Thyroid gland (tissue), 4 donors: ENCODE measurements around the gene MAP1A. TPM values are rescaled to one million over a fixed set of nuclear protein-coding genes. Genes with fewer than 3 reads are reported as not detected.

Experiments
- DNase-seq, 2 donors: peaks; one replicate each; pipeline ENCODE4 v3.0.0-alpha.2; 2019
- H3K27ac ChIP-seq, 3 donors: fragments of 200-600 bp; sonication (generic); 1 replicate in 2 of 3; 2 replicates in 1 of 3; pipeline ENCODE4 v1.5.1; 2016 to 2019; ENCODE audit warnings: mild to moderate bottlenecking in 1 of 3, moderate library complexity in 1 of 3
- H3K27me3 ChIP-seq: fragments of 200-600 bp; sonication (generic); one replicate; pipeline ENCODE4 v1.5.1; 2019
- H3K36me3 ChIP-seq, 2 donors: fragments of 200-600 bp; sonication (generic); one replicate each; pipeline ENCODE4 v1.5.1; 2016 to 2019
- H3K4me1 ChIP-seq, 2 donors: fragments of 200-600 bp; sonication (generic); one replicate each; pipeline ENCODE4 v1.5.1; 2017 to 2019
- H3K4me3 ChIP-seq, 3 donors: fragments of 200-600 bp; sonication (generic); replicated peaks in 1 of 3; 1 replicate in 2 of 3; 2 replicates in 1 of 3; pipeline ENCODE4 v1.5.1; 2016; ENCODE audit warnings: mild to moderate bottlenecking in 1 of 3
- H3K9me3 ChIP-seq: fragments of 200-600 bp; sonication (generic); one replicate; pipeline ENCODE4 v1.5.1; 2017
- POLR2A ChIP-seq, 2 donors: fragments of 450-650 bp; IDR thresholded peaks; one replicate each; pipeline ENCODE4 v1.6.1; 2017; ENCODE audit warnings: antibody characterized with exemption in 2 of 2, mild to moderate bottlenecking in 2 of 2, moderate library complexity in 1 of 2
- WGBS, 2 donors: methylation state at CpG; one replicate each; pipeline ENCODE4 v1.1.5; 2017; 5-methylcytosine and 5-hydroxymethylcytosine counted together
- intact Hi-C: fragments of 100-400 bp; cut with DNase I; formaldehyde crosslinking; loops from one replicate; pipeline ENCODE4 v1.15.1; 2023
- total RNA-seq, 4 donors: library from RNA; depleted of rRNA; stranded (reverse); fragments of >200 nt; gene quantifications; one replicate each; pipeline ENCODE4 v1.2.3, GENCODE V29; 2016
- TF ChIP-seq, protein P1 (sequence below), 6 experiments: fragments of 200-600 bp in 3 of 6; fragments of 450-650 bp in 3 of 6; sonication (generic) in 3 of 6; IDR thresholded peaks; one replicate each; pipeline ENCODE4 v1.5.1; 2016 to 2019; ENCODE audit warnings: antibody characterized with exemption in 6 of 6, mild to moderate bottlenecking in 2 of 6, inconsistent platforms in 1 of 6, moderate library complexity in 1 of 6

The MAP1A gene
- total RNA-seq, 4 donors from 2014 or later, result 12.4 to 27.1 (median 17.2) TPM

DNA sequence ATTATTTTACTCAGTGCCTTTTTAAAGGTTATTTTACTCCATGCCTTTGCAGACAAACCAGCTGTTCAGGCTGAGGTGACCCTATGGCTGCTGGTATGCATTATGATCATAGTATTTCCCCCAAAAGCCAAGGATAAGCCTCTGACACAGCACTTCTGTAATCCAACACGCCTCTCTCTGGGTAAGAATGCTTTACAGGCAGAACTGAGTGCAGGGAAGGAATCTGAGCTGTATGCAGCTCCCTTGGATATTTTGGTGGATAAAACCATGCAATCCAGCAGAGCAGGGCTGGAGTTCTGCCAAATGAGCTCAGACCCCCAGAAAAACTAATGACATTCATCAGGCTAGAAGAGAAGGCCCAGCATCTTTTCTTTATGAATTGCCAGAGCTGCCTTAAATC is 11.7 kb upstream of the MAP1A start:
- no peak for DNase-seq
- Histone ChIP-seq H3K4me1 (peaks cover 4 to 7% of the 10 kb centered on the region in 2 donors), H3K9me3 (no peaks in the 10 kb centered on the region), H3K36me3 (no peaks in the 10 kb centered on the region), H3K27me3 (no peaks in the 10 kb centered on the region), H3K27ac (no peak overlapping the region), H3K4me3 (no peak overlapping the region)
- 89 to 92% methylated on average over 1 of the region's 1 CpG for WGBS, 2 donors
- intact Hi-C loops, result no loop called here
- TF ChIP-seq, protein P1, sequence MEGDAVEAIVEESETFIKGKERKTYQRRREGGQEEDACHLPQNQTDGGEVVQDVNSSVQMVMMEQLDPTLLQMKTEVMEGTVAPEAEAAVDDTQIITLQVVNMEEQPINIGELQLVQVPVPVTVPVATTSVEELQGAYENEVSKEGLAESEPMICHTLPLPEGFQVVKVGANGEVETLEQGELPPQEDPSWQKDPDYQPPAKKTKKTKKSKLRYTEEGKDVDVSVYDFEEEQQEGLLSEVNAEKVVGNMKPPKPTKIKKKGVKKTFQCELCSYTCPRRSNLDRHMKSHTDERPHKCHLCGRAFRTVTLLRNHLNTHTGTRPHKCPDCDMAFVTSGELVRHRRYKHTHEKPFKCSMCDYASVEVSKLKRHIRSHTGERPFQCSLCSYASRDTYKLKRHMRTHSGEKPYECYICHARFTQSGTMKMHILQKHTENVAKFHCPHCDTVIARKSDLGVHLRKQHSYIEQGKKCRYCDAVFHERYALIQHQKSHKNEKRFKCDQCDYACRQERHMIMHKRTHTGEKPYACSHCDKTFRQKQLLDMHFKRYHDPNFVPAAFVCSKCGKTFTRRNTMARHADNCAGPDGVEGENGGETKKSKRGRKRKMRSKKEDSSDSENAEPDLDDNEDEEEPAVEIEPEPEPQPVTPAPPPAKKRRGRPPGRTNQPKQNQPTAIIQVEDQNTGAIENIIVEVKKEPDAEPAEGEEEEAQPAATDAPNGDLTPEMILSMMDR (IDR thresholded peaks at IDR 0.05), result no peak
- TF ChIP-seq POLR2A (IDR thresholded peaks at IDR 0.05), result no peak

DNA sequence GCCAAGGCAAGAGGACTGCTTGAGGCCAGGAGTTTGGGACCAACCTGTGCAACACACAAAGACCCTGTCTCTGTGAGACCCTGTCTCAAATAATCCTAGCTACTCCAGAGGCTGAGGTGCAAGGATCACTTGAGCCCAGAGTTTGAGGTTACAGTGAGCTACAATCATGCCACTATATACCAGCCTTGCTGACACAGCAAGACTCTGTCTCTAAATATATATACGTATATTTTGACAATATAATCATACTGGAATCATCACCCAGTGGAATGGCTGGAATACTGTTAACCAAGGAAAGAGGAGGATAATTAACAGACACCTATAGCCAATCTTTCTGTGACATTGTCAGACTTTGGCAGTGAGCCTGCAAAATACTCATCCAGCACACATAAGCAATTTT is 9.0 kb upstream of the MAP1A start:
- no peak for DNase-seq
- Histone ChIP-seq H3K27ac (no peak overlapping the region), H3K27me3 (no peaks in the 10 kb centered on the region), H3K9me3 (no peaks in the 10 kb centered on the region), H3K4me3 (no peak overlapping the region), H3K36me3 (no peaks in the 10 kb centered on the region), H3K4me1 (peaks cover 7 to 11% of the 10 kb centered on the region in 2 donors)
- 90 to 97% methylated on average over 1 of the region's 1 CpG for WGBS, 2 donors
- TF ChIP-seq, protein P1 (IDR thresholded peaks at IDR 0.05), result no peak
- no peak for TF ChIP-seq POLR2A (IDR thresholded peaks at IDR 0.05)
- intact Hi-C loops, result no loop called here

DNA sequence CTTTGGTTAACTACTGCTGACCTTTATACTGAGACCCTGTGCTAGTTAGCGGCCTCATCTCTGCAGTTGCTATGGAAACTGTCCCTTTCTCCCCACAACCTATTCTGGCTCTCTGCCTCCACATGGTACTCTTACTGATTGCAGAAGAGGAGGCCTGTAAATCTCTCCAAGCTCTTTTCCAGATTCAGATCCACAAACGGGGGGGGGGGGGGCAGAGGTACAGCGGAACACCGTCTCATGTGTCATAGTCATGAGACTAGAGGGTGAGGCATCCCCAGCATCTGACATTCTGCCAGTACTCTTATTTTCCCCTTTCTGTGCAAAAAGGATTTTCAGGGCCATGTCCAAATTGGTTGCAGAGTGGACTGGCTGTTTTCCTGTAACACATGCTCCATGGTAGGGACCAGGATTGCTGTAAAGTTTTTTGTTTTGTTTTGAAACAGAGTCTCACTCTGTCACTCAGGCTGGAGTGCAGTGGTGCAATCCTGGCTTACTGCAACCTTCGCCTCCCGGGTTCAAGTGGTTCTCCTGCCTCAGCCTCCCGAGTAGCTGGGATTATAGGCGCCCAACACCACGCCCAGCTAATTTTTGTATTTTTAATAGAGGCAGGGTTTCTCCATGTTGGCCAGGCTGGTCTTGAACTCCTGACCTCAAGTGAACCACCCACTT is 8.3 kb upstream of the MAP1A start:
- TF ChIP-seq, protein P1 (IDR thresholded peaks at IDR 0.05), result no peak
- no peaks in the 10 kb centered on the region for H3K9me3 ChIP-seq
- peaks cover 7 to 11% of the 10 kb centered on the region in 2 donors for H3K4me1 ChIP-seq
- intact Hi-C loops, result no loop called here
- H3K27ac ChIP-seq, result peak overlapping the region in 1 of 3 donors; percentile 62
- WGBS, 2 donors, result 60 to 62% methylated on average over 9 of the region's 9 CpGs
- no peak overlapping the region for H3K4me3 ChIP-seq
- no peak for DNase-seq
- no peaks in the 10 kb centered on the region for H3K36me3 ChIP-seq
- H3K27me3 ChIP-seq, result no peaks in the 10 kb centered on the region

DNA sequence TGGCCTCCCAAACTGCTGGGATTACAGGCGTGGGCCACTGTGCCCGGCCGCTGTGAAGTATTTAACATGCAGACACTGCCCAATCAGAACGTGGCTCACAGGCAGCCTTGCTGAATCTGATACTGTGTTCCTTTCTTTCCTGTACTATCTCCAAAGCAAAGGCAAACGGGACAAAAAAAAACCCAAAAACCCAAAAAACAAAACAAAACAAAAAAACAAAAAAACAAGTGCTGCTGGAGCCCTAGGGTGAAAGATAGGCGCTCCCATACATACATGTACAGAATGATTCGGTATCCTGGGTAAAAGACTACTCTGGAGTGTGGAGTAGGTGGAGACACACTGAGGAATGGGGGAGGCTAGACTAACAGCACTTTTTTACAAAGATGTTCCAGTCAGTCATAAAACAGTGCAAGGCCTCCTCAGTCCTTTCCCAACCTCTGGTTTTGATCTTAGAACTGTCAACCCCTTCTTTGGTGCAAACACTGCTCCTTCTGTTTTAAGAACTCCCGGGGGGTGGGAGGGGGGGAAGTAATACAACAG is 7.7 kb upstream of the MAP1A start:
- intact Hi-C loops, result no loop called here
- H3K9me3 ChIP-seq, result no peaks in the 10 kb centered on the region

More for the DNA sequence above, 7.7 kb upstream of the MAP1A start:
- Histone ChIP-seq H3K4me1 (peaks cover 7 to 11% of the 10 kb centered on the region in 2 donors), H3K4me3 (peak overlapping the region in 1 of 3 donors; percentile 26), H3K36me3 (no peaks in the 10 kb centered on the region), H3K27ac (peak overlapping the region; percentile 17 to 70 (median 62)), H3K27me3 (no peaks in the 10 kb centered on the region)
- TF ChIP-seq POLR2A (IDR thresholded peaks at IDR 0.05), result no peak
- TF ChIP-seq, protein P1 (IDR thresholded peaks at IDR 0.05), result no peak
- WGBS, 2 donors, result 52 to 54% methylated on average over 8 of the region's 8 CpGs
- DNase-seq, result no peak
